Endothelial cell of umbilical vein (primary cell): ENCODE measurements around the gene PADI1. TPM values are rescaled to one million over a fixed set of nuclear protein-coding genes. Genes with fewer than 3 reads are reported as not detected.

Experiments used
- BruUV-seq: library from RNA; stranded (reverse); fragments of 400-500 nt; replicated peaks from 2 replicates; lab custom pipeline; 2021; lab: Mats Ljungman, UMichigan
- CTCF ChIA-PET: fragments of 300-600, 350-600 bp; sonication (Branson Sonifier 250); formaldehyde crosslinking; loops from one replicate; lab custom pipeline; 2021; ENCODE audit warnings: antibody characterized with exemption, inconsistent platforms; lab: Charles Lee
- POLR2A ChIA-PET: fragments of 300-600, 350-600 bp; sonication (Branson Sonifier 250); formaldehyde crosslinking; loops from one replicate; lab custom pipeline; 2021; ENCODE audit warnings: antibody characterized with exemption, inconsistent platforms; lab: Charles Lee
- DNase-seq: peaks from one replicate; pipeline ENCODE4 v3.0.0-alpha.2; 2011; ENCODE audit warnings: low read depth, low spot score
- FAIRE-seq: peaks from 2 replicates; lab custom pipeline; 2011; peaks lifted over from hg19 to GRCh38; lab: Jason Lieb, UNC
- H2AFZ ChIP-seq: 2 replicates; pipeline ENCODE4 v1.6.0; 2012; ENCODE audit warnings: low read depth, low read length, control low read depth, inconsistent platforms
- H3K27ac ChIP-seq: 2 replicates; pipeline ENCODE4 v1.5.1; 2011; ENCODE audit warnings: low read depth, mild to moderate bottlenecking, control low read depth, low read length, moderate library complexity; ENCODE audit not compliant: insufficient read depth
- H3K27me3 ChIP-seq, 2 experiments: 2 replicates each; pipeline versions ENCODE4 v1.6.0 to v1.6.1; 2011; ENCODE audit warnings: low read length in 2 of 2, mixed read lengths in 1 of 2; ENCODE audit not compliant: control insufficient read depth in 2 of 2, insufficient read depth in 2 of 2
- H3K36me3 ChIP-seq, 2 experiments: 2 replicates in 1 of 2; 3 replicates in 1 of 2; pipeline ENCODE4 v1.5.1; 2011; ENCODE audit warnings: low read length in 2 of 2, mild to moderate bottlenecking in 1 of 2, moderate library complexity in 1 of 2; ENCODE audit not compliant: control insufficient read depth in 2 of 2, insufficient read depth in 2 of 2; ENCODE audit errors: extremely low read depth in 1 of 2
- H3K4me1 ChIP-seq: 3 replicates; pipeline ENCODE4 v1.5.1; 2011; ENCODE audit warnings: mild to moderate bottlenecking, low read length; ENCODE audit not compliant: control insufficient read depth, insufficient read depth; ENCODE audit errors: extremely low read depth
- H3K4me2 ChIP-seq: 2 replicates; pipeline ENCODE4 v1.6.1; 2011; ENCODE audit warnings: low read length, control low read depth, mixed read lengths; ENCODE audit not compliant: insufficient read depth
- H3K4me3 ChIP-seq, 3 experiments: fragments of 200-600 bp in 1 of 3; sonication (generic), shearing (Covaris generic) in 1 of 3; replicated peaks in 1 of 3; 2 replicates each; pipeline ENCODE4 v1.5.1; 2011 to 2016; ENCODE audit warnings: control low read depth in 3 of 3, low read length in 3 of 3, mild to moderate bottlenecking in 2 of 3, inconsistent platforms in 1 of 3, low read depth in 1 of 3, moderate library complexity in 1 of 3; ENCODE audit not compliant: insufficient read depth in 1 of 3
- H3K79me2 ChIP-seq: 2 replicates; pipeline ENCODE4 v1.6.0; 2012; ENCODE audit warnings: low read length, inconsistent platforms; ENCODE audit not compliant: control insufficient read depth, insufficient read depth
- H3K9ac ChIP-seq: replicated peaks from 2 replicates; pipeline ENCODE3; 2011; ENCODE audit warnings: low read length, control low read depth; ENCODE audit not compliant: insufficient read depth; ENCODE audit errors: extremely low read depth
- H3K9me1 ChIP-seq: replicated peaks from 3 replicates; pipeline ENCODE4 v1.6.0; 2011; ENCODE audit warnings: mild to moderate bottlenecking, low read length; ENCODE audit not compliant: control insufficient read depth, insufficient read depth; ENCODE audit errors: extremely low read depth
- H3K9me3 ChIP-seq: replicated peaks from 2 replicates; pipeline ENCODE4 v1.5.1; 2012; ENCODE audit warnings: low read length, inconsistent platforms; ENCODE audit not compliant: control insufficient read depth, insufficient read depth
- H4K20me1 ChIP-seq: replicated peaks from 2 replicates; pipeline ENCODE3; 2011; ENCODE audit warnings: mild to moderate bottlenecking, low read length; ENCODE audit not compliant: control insufficient read depth, insufficient read depth; ENCODE audit errors: extremely low read depth
- EZH2 ChIP-seq: IDR thresholded peaks from 2 replicates; pipeline ENCODE4 v1.6.1; 2012; ENCODE audit warnings: borderline replicate concordance, low read depth, mild to moderate bottlenecking, moderate library complexity, low read length, inconsistent platforms; ENCODE audit not compliant: severe bottlenecking
- FOS ChIP-seq: IDR thresholded peaks from 2 replicates; pipeline ENCODE4 v1.6.1; 2011; ENCODE audit warnings: mild to moderate bottlenecking, low read length, moderate library complexity, borderline replicate concordance; ENCODE audit not compliant: insufficient read depth
- JUN ChIP-seq: IDR thresholded peaks from 2 replicates; pipeline ENCODE4 v1.6.1; 2011; ENCODE audit warnings: borderline replicate concordance, low read depth; ENCODE audit not compliant: insufficient read length, insufficient read depth
- POLR2A ChIP-seq: IDR thresholded peaks from 2 replicates; pipeline ENCODE4 v1.6.1; 2012; ENCODE audit warnings: low read depth, mild to moderate bottlenecking, control low read depth, low read length
- dilution Hi-C: fragments of 300-500 bp; cut with MboI; formaldehyde crosslinking; loops from one replicate; pipeline ENCODE4 v1.15.0; 2019; ENCODE audit warnings: low sequenced_read_pairs; ENCODE audit not compliant: extremely low pct_ligation_motif_present
- intact Hi-C: fragments of 100-400 bp; cut with micrococcal nuclease; formaldehyde crosslinking; loops from one replicate; pipeline ENCODE4 v1.10.0; 2022
- polyA plus RNA-seq, 4 experiments: library from polyadenylated mRNA; depleted of rRNA in 3 of 4; stranded (reverse) in 3 of 4; unstranded in 1 of 4; fragments of >200 nt; gene quantifications; 2 replicates each; pipeline versions ENCODE4 v1.2.1 to v1.2.3, GENCODE V29; 2011 to 2012; ENCODE audit warnings: missing spikeins in 1 of 4
- total RNA-seq: library from RNA; stranded (reverse); gene quantifications from 2 replicates; pipeline ENCODE4 v1.2.3, GENCODE V29; 2021
- TF ChIP-seq, protein P1 (sequence below): IDR thresholded peaks from 2 replicates; pipeline ENCODE4 v1.6.1; 2011; ENCODE audit not compliant: insufficient read depth, insufficient read length
- TF ChIP-seq, protein P2 (sequence below), 2 donors: IDR thresholded peaks; 1 replicate in 1 of 2; 2 replicates in 1 of 2; pipeline ENCODE4 v1.5.1; 2011; ENCODE audit warnings: low read length in 2 of 2, mild to moderate bottlenecking in 2 of 2, moderate library complexity in 2 of 2, control low read depth in 1 of 2, inconsistent platforms in 1 of 2, low read depth in 1 of 2; ENCODE audit not compliant: insufficient read depth in 1 of 2; ENCODE audit errors: extremely low read depth in 1 of 2

The PADI1 gene
- total and polyA plus RNA-seq, 2 donors (not counting 3 experiments of a cell fraction or from before 2014, with no cell fraction given), result 0.01 TPM; not detected in 1

DNA sequence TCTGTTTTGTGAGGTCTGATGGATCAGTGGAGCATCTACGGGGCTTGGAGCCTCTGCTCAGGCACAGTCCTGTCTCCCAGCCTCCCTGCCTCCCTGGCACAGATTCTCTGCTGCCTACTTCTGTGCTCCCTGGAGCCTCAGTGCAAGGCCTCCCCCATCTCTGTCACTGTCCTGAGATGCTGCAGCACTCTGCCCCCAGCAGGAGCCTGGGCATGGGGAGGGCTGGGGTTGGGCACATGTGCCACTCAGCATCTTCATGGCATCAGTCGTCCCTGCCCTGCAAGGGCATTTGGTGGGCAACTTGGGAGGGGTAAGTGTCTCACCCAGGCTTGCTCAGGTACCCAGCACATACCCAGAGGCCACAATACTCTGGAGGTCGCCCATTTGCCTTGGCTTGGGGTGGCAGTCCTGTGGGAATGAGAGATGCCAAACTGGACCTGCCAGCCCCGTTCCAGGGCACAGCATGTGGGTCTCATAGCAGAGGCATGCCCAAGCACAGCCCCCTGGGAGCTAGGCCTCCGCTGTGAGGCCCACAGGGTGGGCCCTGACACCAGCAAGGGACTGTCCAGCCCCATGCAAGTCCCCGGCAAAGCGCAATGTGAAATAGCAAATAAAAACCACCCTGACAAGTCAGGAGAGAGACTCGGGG, 72.7 kb downstream of the PADI1 start:
- no peaks in the 10 kb centered on the region for H3K27me3 ChIP-seq
- TF ChIP-seq, protein P1, sequence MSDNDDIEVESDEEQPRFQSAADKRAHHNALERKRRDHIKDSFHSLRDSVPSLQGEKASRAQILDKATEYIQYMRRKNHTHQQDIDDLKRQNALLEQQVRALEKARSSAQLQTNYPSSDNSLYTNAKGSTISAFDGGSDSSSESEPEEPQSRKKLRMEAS, result no peak
- TF ChIP-seq JUN, result no peak
- TF ChIP-seq, protein P2, sequence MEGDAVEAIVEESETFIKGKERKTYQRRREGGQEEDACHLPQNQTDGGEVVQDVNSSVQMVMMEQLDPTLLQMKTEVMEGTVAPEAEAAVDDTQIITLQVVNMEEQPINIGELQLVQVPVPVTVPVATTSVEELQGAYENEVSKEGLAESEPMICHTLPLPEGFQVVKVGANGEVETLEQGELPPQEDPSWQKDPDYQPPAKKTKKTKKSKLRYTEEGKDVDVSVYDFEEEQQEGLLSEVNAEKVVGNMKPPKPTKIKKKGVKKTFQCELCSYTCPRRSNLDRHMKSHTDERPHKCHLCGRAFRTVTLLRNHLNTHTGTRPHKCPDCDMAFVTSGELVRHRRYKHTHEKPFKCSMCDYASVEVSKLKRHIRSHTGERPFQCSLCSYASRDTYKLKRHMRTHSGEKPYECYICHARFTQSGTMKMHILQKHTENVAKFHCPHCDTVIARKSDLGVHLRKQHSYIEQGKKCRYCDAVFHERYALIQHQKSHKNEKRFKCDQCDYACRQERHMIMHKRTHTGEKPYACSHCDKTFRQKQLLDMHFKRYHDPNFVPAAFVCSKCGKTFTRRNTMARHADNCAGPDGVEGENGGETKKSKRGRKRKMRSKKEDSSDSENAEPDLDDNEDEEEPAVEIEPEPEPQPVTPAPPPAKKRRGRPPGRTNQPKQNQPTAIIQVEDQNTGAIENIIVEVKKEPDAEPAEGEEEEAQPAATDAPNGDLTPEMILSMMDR (IDR thresholded peaks at IDR 0.05; ENCODE audit: extremely low read depth in 1 of 2, insufficient read depth in 1 of 2, low read depth in 1 of 2, low read length in 2 of 2), result no peak
- no peak for TF ChIP-seq EZH2
- TF ChIP-seq FOS, result no peak
- no peak for TF ChIP-seq POLR2A
- DNase-seq (no peak), FAIRE-seq (no peak)
- H3K79me2 ChIP-seq, result no peaks in the 10 kb centered on the region
- H2AFZ ChIP-seq, result no peak overlapping the region
- no peaks in the 10 kb centered on the region for H3K9me1 ChIP-seq
- no peaks in the 10 kb centered on the region for H3K9me3 ChIP-seq
- no peaks in the 10 kb centered on the region for H4K20me1 ChIP-seq
- ChIA-PET CTCF (interaction anchor here (0.8 to 1.8 kb wide), 3 partner anchors 58 to 152 kb away, joined by 3 to 4 read pairs (median 3); no protein-coding TSS in a partner anchor), POLR2A (no interaction called here)
- no peak overlapping the region for H3K4me2 ChIP-seq
- intact Hi-C loops (no loop called here), dilution Hi-C loops (no loop called here)
- BruUV-seq, result no TSS peak
- no peak overlapping the region for H3K4me3 ChIP-seq
- H3K9ac ChIP-seq, result no peak overlapping the region
- no peaks in the 10 kb centered on the region for H3K36me3 ChIP-seq
- no peaks in the 10 kb centered on the region for H3K4me1 ChIP-seq
- no peak overlapping the region for H3K27ac ChIP-seq
